Vagina (tissue), 2 donors: ENCODE measurements around the gene ARHGAP42. TPM values are rescaled to one million over a fixed set of nuclear protein-coding genes. Genes with fewer than 3 reads are reported as not detected.

Source experiments
- DNase-seq, 2 donors: peaks; one replicate each; pipeline ENCODE4 v3.0.0-alpha.2; 2017; ENCODE audit errors: extremely low spot score in 2 of 2
- H3K27ac ChIP-seq: fragments of 200-600 bp; sonication (generic); one replicate; pipeline ENCODE4 v1.5.1; 2019
- H3K27me3 ChIP-seq: fragments of 200-600 bp; sonication (generic); one replicate; pipeline ENCODE4 v1.5.1; 2019
- H3K36me3 ChIP-seq, 2 donors: fragments of 200-600 bp; sonication (generic); one replicate each; pipeline ENCODE4 v1.5.1; 2017 to 2019
- H3K4me1 ChIP-seq: fragments of 200-600 bp; sonication (generic); one replicate; pipeline ENCODE4 v1.5.1; 2019
- H3K4me3 ChIP-seq, 2 donors: fragments of 200-600 bp; sonication (generic); 1 replicate in 1 of 2; 2 replicates in 1 of 2; pipeline ENCODE4 v1.5.1; 2016 to 2019
- H3K9me3 ChIP-seq: fragments of 200-600 bp; sonication (generic); one replicate; pipeline ENCODE4 v1.5.1; 2019
- POLR2A ChIP-seq, 2 donors: fragments of 450-650 bp; IDR thresholded peaks; one replicate each; pipeline ENCODE4 v1.6.1; 2017; ENCODE audit warnings: antibody characterized with exemption in 2 of 2, mild to moderate bottlenecking in 2 of 2, moderate library complexity in 2 of 2
- POLR2AphosphoS5 ChIP-seq, 2 donors: sonication (generic); formaldehyde crosslinking; IDR thresholded peaks; one replicate each; pipeline ENCODE4 v1.9.0; 2017; ENCODE audit warnings: antibody characterized with exemption in 2 of 2, mild to moderate bottlenecking in 2 of 2, low read depth in 1 of 2; ENCODE audit not compliant: insufficient read depth in 1 of 2
- intact Hi-C: fragments of 100-400 bp; cut with DNase I; formaldehyde crosslinking; loops from one replicate; pipeline ENCODE4 v1.15.1; 2023
- total RNA-seq: library from RNA; depleted of rRNA; stranded (reverse); fragments of >200 nt; gene quantifications from one replicate; pipeline ENCODE4 v1.2.3, GENCODE V29; 2016
- TF ChIP-seq, protein P1 (sequence below), 3 experiments: fragments of 450-650 bp in 2 of 3; fragments of 200-600 bp in 1 of 3; sonication (generic) in 1 of 3; IDR thresholded peaks; one replicate each; pipeline ENCODE4 v1.5.1; 2017 to 2019; ENCODE audit warnings: antibody characterized with exemption in 3 of 3, mild to moderate bottlenecking in 2 of 3, moderate library complexity in 2 of 3

ARHGAP42 gene
- total RNA-seq, 1 donor from 2014 or later, result 5.9 TPM

DNA sequence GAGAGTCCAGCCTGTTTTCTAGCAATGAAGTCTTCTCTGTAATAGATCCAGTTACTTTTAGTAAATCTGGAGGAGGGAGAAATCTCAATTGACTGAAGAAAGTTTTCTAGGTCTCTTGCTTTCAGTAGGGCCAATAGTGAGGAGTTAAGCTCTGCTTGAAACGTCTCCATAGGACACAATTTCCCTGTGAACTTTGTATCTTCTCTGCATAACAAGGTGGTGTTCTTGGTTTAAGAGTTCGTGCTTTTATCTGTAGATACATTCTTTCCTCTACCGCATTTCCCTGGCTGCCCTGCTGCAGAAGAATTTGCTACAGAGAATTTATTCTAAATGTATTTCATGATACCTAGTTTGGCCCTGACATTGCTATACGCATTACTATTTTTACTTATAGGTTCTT lies 183.1 kb downstream of the ARHGAP42 start:
- H3K4me1 ChIP-seq, result no peaks in the 10 kb centered on the region
- no peaks in the 10 kb centered on the region for H3K9me3 ChIP-seq
- intact Hi-C loops, result no loop called here
- no peaks in the 10 kb centered on the region for H3K27me3 ChIP-seq
- TF ChIP-seq POLR2A (IDR thresholded peaks at IDR 0.05) (no peak), POLR2AphosphoS5 (IDR thresholded peaks at IDR 0.05; ENCODE audit: insufficient read depth in 1 of 2, low read depth in 1 of 2) (no peak)
- TF ChIP-seq, protein P1, sequence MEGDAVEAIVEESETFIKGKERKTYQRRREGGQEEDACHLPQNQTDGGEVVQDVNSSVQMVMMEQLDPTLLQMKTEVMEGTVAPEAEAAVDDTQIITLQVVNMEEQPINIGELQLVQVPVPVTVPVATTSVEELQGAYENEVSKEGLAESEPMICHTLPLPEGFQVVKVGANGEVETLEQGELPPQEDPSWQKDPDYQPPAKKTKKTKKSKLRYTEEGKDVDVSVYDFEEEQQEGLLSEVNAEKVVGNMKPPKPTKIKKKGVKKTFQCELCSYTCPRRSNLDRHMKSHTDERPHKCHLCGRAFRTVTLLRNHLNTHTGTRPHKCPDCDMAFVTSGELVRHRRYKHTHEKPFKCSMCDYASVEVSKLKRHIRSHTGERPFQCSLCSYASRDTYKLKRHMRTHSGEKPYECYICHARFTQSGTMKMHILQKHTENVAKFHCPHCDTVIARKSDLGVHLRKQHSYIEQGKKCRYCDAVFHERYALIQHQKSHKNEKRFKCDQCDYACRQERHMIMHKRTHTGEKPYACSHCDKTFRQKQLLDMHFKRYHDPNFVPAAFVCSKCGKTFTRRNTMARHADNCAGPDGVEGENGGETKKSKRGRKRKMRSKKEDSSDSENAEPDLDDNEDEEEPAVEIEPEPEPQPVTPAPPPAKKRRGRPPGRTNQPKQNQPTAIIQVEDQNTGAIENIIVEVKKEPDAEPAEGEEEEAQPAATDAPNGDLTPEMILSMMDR (IDR thresholded peaks at IDR 0.05), result no peak
- no peak for DNase-seq
- H3K27ac ChIP-seq, result no peak overlapping the region
- H3K36me3 ChIP-seq, result no peaks in the 10 kb centered on the region
- H3K4me3 ChIP-seq, result no peak overlapping the region

DNA sequence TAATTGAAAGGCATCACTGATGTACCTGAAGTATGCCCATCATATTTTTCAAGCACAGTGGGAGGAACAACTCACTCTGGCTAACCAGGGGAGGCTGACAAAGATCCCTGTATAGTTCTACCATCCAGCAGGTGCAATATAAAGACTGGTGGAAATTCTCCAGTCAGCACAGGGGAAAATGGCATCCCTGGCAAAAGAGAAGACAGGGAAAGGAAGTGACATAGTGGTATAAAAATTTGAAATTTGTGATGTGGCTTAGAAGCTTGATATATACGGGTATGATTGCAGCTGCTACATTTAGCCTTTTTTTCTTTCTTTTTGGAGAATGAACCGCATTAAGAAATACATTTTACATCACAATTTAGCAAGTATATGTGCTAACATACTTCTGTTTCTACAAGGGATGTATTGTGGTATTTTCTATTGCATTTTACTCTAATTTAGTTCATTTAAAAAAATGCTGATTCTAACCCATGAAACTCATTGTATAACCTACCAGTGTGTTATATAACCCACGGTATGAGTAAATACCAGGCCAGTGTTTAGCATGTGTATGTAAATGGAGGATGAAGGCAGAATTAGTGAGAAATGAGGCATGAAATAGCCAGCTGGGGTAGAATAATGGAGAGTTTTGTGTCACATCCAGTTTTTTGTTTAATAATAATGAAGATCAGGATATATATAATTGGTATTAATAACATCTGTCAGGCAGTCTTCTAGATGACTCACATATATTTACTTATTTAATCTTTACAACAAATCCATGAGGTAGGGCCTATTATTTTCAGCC lies 186.1 kb downstream of the ARHGAP42 start:
- TF ChIP-seq POLR2AphosphoS5 (IDR thresholded peaks at IDR 0.05; ENCODE audit: insufficient read depth in 1 of 2, low read depth in 1 of 2) (no peak), POLR2A (IDR thresholded peaks at IDR 0.05) (no peak)
- TF ChIP-seq, protein P1 (IDR thresholded peaks at IDR 0.05), result no peak
- Histone ChIP-seq H3K36me3 (no peaks in the 10 kb centered on the region), H3K27ac (no peak overlapping the region), H3K4me3 (no peak overlapping the region), H3K4me1 (no peaks in the 10 kb centered on the region), H3K9me3 (no peaks in the 10 kb centered on the region), H3K27me3 (no peaks in the 10 kb centered on the region)
- intact Hi-C loops, result no loop called here
- no peak for DNase-seq

DNA sequence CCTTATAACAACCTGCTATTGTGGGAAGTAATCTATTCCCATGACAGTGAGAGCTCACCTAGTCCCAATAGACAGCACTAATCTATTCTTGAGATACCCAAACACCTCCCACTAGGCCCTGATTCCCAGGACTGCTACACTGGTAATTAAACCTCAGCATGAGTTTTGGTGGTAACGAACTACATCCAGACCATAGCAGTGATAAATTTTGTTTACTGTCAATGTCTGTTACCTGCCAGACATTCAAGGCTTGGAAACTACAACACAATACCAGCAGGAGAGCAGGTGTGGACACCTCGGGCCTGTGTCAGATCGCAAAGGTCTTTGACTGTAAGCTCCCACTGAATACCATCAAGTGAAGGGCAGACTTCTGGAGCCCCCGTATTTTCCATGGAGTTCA lies 187.1 kb downstream of the ARHGAP42 start:
- no peaks in the 10 kb centered on the region for H3K9me3 ChIP-seq
- TF ChIP-seq, protein P1 (IDR thresholded peaks at IDR 0.05), result no peak
- TF ChIP-seq POLR2AphosphoS5 (IDR thresholded peaks at IDR 0.05; ENCODE audit: insufficient read depth in 1 of 2, low read depth in 1 of 2), result no peak
- no peak for TF ChIP-seq POLR2A (IDR thresholded peaks at IDR 0.05)
- H3K27ac ChIP-seq, result no peak overlapping the region
- H3K36me3 ChIP-seq, result no peaks in the 10 kb centered on the region
- DNase-seq, result no peak
- intact Hi-C loops, result no loop called here
- no peaks in the 10 kb centered on the region for H3K27me3 ChIP-seq
- H3K4me1 ChIP-seq, result no peaks in the 10 kb centered on the region
- no peak overlapping the region for H3K4me3 ChIP-seq

DNA sequence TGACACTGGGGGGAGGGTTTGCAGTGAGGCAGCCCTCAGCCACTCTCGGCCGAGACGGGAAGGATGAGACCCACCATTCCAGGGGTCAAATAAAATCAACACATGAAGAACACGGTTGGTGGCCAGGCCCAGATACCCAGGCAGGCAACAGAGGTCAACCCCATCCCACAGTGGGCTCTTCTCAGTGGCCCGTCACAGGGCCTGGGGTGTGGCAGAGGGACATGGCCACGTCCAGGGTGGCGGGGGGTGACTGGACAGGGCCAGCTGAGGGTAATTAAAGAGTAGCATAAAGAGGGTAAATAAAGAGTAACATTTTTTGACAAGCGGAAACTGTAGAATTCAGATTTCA lies 188.4 kb downstream of the ARHGAP42 start:
- H3K27ac ChIP-seq, result no peak overlapping the region
- TF ChIP-seq POLR2A (IDR thresholded peaks at IDR 0.05), result no peak
- TF ChIP-seq, protein P1 (IDR thresholded peaks at IDR 0.05), result no peak

DNA sequence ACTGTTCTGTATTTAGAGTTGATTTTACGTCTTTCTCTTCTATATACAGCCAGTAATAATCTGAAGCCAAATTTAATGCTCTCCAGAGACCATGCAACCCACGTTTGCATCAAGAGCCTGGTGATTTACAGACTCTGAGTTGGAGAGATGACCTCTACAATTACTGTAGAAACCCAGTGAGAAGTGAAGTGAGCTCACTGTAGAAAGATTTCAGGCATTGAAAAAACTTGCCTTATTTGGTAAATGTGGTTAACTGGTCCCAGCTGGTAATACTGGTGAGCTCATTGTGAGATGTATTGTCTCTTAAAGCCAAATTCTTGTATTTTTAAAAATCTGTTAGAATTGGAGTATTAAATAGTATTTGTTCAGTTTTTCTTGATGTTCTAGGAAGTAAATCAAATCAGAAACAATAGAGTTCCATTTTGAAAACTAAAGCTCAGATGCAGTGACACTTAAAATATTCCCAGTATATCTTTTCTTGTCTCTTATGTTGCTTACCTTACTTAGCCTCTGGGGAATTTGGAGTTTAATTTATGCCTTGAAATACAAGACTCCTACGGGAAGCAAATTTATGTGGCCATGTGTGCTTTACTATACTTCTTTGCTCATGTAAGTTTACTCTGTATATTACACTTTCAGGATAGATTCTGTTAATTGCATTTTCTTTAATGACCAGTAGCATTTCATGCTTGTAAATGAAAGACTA lies 189.9 kb downstream of the ARHGAP42 start:
- Histone ChIP-seq H3K9me3 (no peaks in the 10 kb centered on the region), H3K4me1 (no peaks in the 10 kb centered on the region), H3K27me3 (no peaks in the 10 kb centered on the region), H3K36me3 (no peaks in the 10 kb centered on the region), H3K4me3 (no peak overlapping the region), H3K27ac (peak overlapping the region; percentile 38)
- DNase-seq, result no peak
- TF ChIP-seq POLR2AphosphoS5 (IDR thresholded peaks at IDR 0.05; ENCODE audit: insufficient read depth in 1 of 2, low read depth in 1 of 2) (peak in 1 of 2 donors; percentile 32), POLR2A (IDR thresholded peaks at IDR 0.05) (no peak)
- TF ChIP-seq, protein P1 (IDR thresholded peaks at IDR 0.05), result no peak
- intact Hi-C loops, result no loop called here

More for the DNA sequence above, 188.4 kb downstream of the ARHGAP42 start:
- no peak overlapping the region for H3K4me3 ChIP-seq
- H3K9me3 ChIP-seq, result no peaks in the 10 kb centered on the region
- intact Hi-C loops, result no loop called here
- no peaks in the 10 kb centered on the region for H3K4me1 ChIP-seq
- no peak for DNase-seq
- no peaks in the 10 kb centered on the region for H3K36me3 ChIP-seq
- H3K27me3 ChIP-seq, result no peaks in the 10 kb centered on the region
